Tibial nerve (tissue), 4 donors: ENCODE data around the gene SZRD1. TPM values are rescaled to one million over a fixed set of nuclear protein-coding genes. Genes with fewer than 3 reads are reported as not detected.

Experiments used
- DNase-seq, 2 donors: peaks; one replicate each; pipeline ENCODE4 v3.0.0-alpha.2; 2019; ENCODE audit warnings: low spot score in 2 of 2
- H3K27ac ChIP-seq, 4 donors: fragments of 200-600 bp; sonication (generic) in 3 of 4; one replicate each; pipeline ENCODE4 v1.5.1; 2017 to 2019; ENCODE audit warnings: mild to moderate bottlenecking in 1 of 4
- H3K27me3 ChIP-seq, 2 donors: fragments of 200-600 bp; sonication (generic) in 1 of 2; one replicate each; pipeline versions ENCODE4 v1.5.1 to v1.6.0; 2017 to 2019
- H3K36me3 ChIP-seq, 3 donors: fragments of 200-600 bp; sonication (generic); one replicate each; pipeline ENCODE4 v1.5.1; 2018 to 2019
- H3K4me1 ChIP-seq, 4 donors: fragments of 200-600 bp; sonication (generic) in 3 of 4; one replicate each; pipeline ENCODE4 v1.5.1; 2017 to 2019
- H3K4me3 ChIP-seq, 4 donors: fragments of 200-600 bp; sonication (generic) in 3 of 4; one replicate each; pipeline ENCODE4 v1.5.1; 2017 to 2019; ENCODE audit warnings: mild to moderate bottlenecking in 1 of 4, moderate library complexity in 1 of 4
- H3K9me3 ChIP-seq, 4 donors: fragments of 200-600 bp; sonication (generic) in 3 of 4; one replicate each; pipeline ENCODE4 v1.5.1; 2017 to 2019
- CTCF ChIP-seq, 5 experiments: fragments of 200-600 bp in 3 of 5; fragments of 450-650 bp in 2 of 5; sonication (generic) in 3 of 5; IDR thresholded peaks; one replicate each; pipeline ENCODE4 v1.5.1; 2016 to 2019; ENCODE audit warnings: antibody characterized with exemption in 5 of 5, mild to moderate bottlenecking in 3 of 5, moderate library complexity in 2 of 5
- EP300 ChIP-seq, 2 donors: sonication (generic); formaldehyde crosslinking; IDR thresholded peaks; one replicate each; pipeline ENCODE4 v1.6.1; 2017; ENCODE audit warnings: antibody characterized with exemption in 2 of 2, mild to moderate bottlenecking in 1 of 2
- POLR2A ChIP-seq, 2 donors: fragments of 450-650 bp; IDR thresholded peaks; one replicate each; pipeline ENCODE4 v1.6.1; 2017; ENCODE audit warnings: antibody characterized with exemption in 2 of 2, mild to moderate bottlenecking in 2 of 2, moderate library complexity in 2 of 2
- WGBS, 2 donors: methylation state at CpG; one replicate each; pipeline ENCODE4 v1.1.5; 2018; 5-methylcytosine and 5-hydroxymethylcytosine counted together
- total RNA-seq, 4 donors: library from RNA; depleted of rRNA; stranded (reverse); fragments of >200 nt; gene quantifications; one replicate each; pipeline ENCODE4 v1.1.0, GENCODE V29; 2016

SZRD1 gene
- total RNA-seq, 4 donors from 2014 or later: 51.1 to 69.0 (median 59.6) TPM

GRCh38 chr1:16440131-16440469 lies 73.1 kb downstream of the SZRD1 start:
- no peaks in the 10 kb centered on the region for H3K27me3 ChIP-seq
- 34 to 39% methylated on average over 7 of the region's 7 CpGs for WGBS, 2 donors
- TF ChIP-seq EP300 (IDR thresholded peaks at IDR 0.05) (no peak), CTCF (IDR thresholded peaks at IDR 0.05) (no peak), POLR2A (IDR thresholded peaks at IDR 0.05) (no peak)
- H3K27ac ChIP-seq: peak overlapping the region; percentile 76 to 86 (median 82)
- peak overlapping the region; percentile 76 to 93 (median 86) for H3K4me3 ChIP-seq
- DNase-seq: no peak
- H3K4me1 ChIP-seq: peaks cover 0 to 46% (median 28%) of the 10 kb centered on the region in 4 donors
- no peaks in the 10 kb centered on the region for H3K9me3 ChIP-seq
- peaks cover 0 to 19% (median 1%) of the 10 kb centered on the region in 3 donors for H3K36me3 ChIP-seq

GRCh38 chr1:16440470-16441281 lies 73.6 kb downstream of the SZRD1 start, which contains the start of gene NECAP2:
Gene NECAP2, plus strand, starts transcription at chr1:16440724. Its CDS starts 38 bp downstream, at chr1:16440762.
- TF ChIP-seq CTCF (IDR thresholded peaks at IDR 0.05) (peak; percentile 88 to 95 (median 90)), EP300 (IDR thresholded peaks at IDR 0.05) (peak; percentile 61 to 85), POLR2A (IDR thresholded peaks at IDR 0.05) (peak in 1 of 2 donors; percentile 30)
- peak; percentile 75 to 89 for DNase-seq
- Histone ChIP-seq H3K9me3 (no peaks in the 10 kb centered on the region), H3K36me3 (peaks cover 0 to 25% (median 7%) of the 10 kb centered on the region in 3 donors), H3K4me3 (peak within 1 kb of the TSS; percentile 76 to 93 (median 86)), H3K27ac (peak within 1 kb of the TSS; percentile 76 to 86 (median 82)), H3K27me3 (no peaks in the 10 kb centered on the region), H3K4me1 (peaks cover 0 to 48% (median 28%) of the 10 kb centered on the region in 4 donors)
- 0% methylated on average over 34 to 54 of the region's 68 CpGs for WGBS, 2 donors

GRCh38 chr1:16441282-16441665 lies 74.2 kb downstream of the SZRD1 start:
- DNase-seq: no peak
- Histone ChIP-seq H3K27ac (peak overlapping the region; percentile 76 to 86 (median 82)), H3K27me3 (no peaks in the 10 kb centered on the region), H3K9me3 (no peaks in the 10 kb centered on the region), H3K4me1 (peaks cover 0 to 48% (median 28%) of the 10 kb centered on the region in 4 donors), H3K36me3 (peaks cover 0 to 31% (median 10%) of the 10 kb centered on the region in 3 donors), H3K4me3 (peak overlapping the region; percentile 76 to 93 (median 86))
- WGBS, 2 donors: 2% methylated on average over 12 of the region's 12 CpGs
- TF ChIP-seq CTCF (IDR thresholded peaks at IDR 0.05) (no peak), EP300 (IDR thresholded peaks at IDR 0.05) (no peak), POLR2A (IDR thresholded peaks at IDR 0.05) (no peak)

GRCh38 chr1:16442265-16442664 lies 75.2 kb downstream of the SZRD1 start:
- 90 to 92% methylated on average over 7 of the region's 7 CpGs for WGBS, 2 donors
- no peaks in the 10 kb centered on the region for H3K9me3 ChIP-seq
- no peak overlapping the region for H3K27ac ChIP-seq
- H3K27me3 ChIP-seq: no peaks in the 10 kb centered on the region
- peaks cover 0 to 48% (median 28%) of the 10 kb centered on the region in 4 donors for H3K4me1 ChIP-seq
- H3K4me3 ChIP-seq: no peak overlapping the region
- H3K36me3 ChIP-seq: peaks cover 0 to 40% (median 10%) of the 10 kb centered on the region in 3 donors
- DNase-seq: no peak
- TF ChIP-seq POLR2A (IDR thresholded peaks at IDR 0.05) (no peak), CTCF (IDR thresholded peaks at IDR 0.05) (no peak), EP300 (IDR thresholded peaks at IDR 0.05) (no peak)

- Histone ChIP-seq H3K27me3 (no peaks in the 10 kb centered on the region), H3K27ac (peak overlapping the region in 1 of 4 donors; percentile 4), H3K4me3 (no peak overlapping the region), H3K4me1 (peaks cover 0 to 48% (median 28%) of the 10 kb centered on the region in 4 donors), H3K9me3 (no peaks in the 10 kb centered on the region), H3K36me3 (peaks cover 6 to 47% (median 12%) of the 10 kb centered on the region in 3 donors)
- DNase-seq: no peak
- WGBS, 2 donors: 59 to 61% methylated on average over 2 of the region's 2 CpGs
- TF ChIP-seq POLR2A (IDR thresholded peaks at IDR 0.05): no peak
- no peak for TF ChIP-seq CTCF (IDR thresholded peaks at IDR 0.05)
These were observed 75.9 kb downstream of the SZRD1 start for GRCh38 chr1:16442941-16443340.
